Suprapubic skin (tissue), 4 donors: ENCODE measurements around the gene SPA17. TPM values are rescaled to one million over a fixed set of nuclear protein-coding genes. Genes with fewer than 3 reads are reported as not detected.

Experiments used
- DNase-seq, 2 donors: peaks; one replicate each; pipeline ENCODE4 v3.0.0-alpha.2; 2019; ENCODE audit warnings: low spot score in 2 of 2
- H3K27ac ChIP-seq: fragments of 200-600 bp; sonication (generic); one replicate; pipeline ENCODE4 v1.5.1; 2019
- H3K27me3 ChIP-seq: fragments of 200-600 bp; sonication (generic); one replicate; pipeline ENCODE4 v1.5.1; 2019
- H3K36me3 ChIP-seq: fragments of 200-600 bp; sonication (generic); one replicate; pipeline ENCODE4 v1.5.1; 2019
- H3K4me1 ChIP-seq: fragments of 200-600 bp; sonication (generic); one replicate; pipeline ENCODE4 v1.5.1; 2019
- H3K4me3 ChIP-seq: fragments of 200-600 bp; sonication (generic); one replicate; pipeline ENCODE4 v1.5.1; 2019; ENCODE audit warnings: mild to moderate bottlenecking
- H3K9me3 ChIP-seq: fragments of 200-600 bp; sonication (generic); one replicate; pipeline ENCODE4 v1.5.1; 2019
- EP300 ChIP-seq: sonication (generic); formaldehyde crosslinking; IDR thresholded peaks from one replicate; pipeline ENCODE4 v1.6.1; 2017; ENCODE audit warnings: antibody characterized with exemption
- POLR2A ChIP-seq, 2 donors: fragments of 450-650 bp; IDR thresholded peaks; one replicate each; pipeline ENCODE4 v1.6.1; 2017; ENCODE audit warnings: antibody characterized with exemption in 2 of 2, mild to moderate bottlenecking in 2 of 2, moderate library complexity in 2 of 2
- POLR2AphosphoS5 ChIP-seq, 3 donors: sonication (generic); formaldehyde crosslinking; IDR thresholded peaks; one replicate each; pipeline ENCODE4 v1.6.1; 2017; ENCODE audit warnings: antibody characterized with exemption in 3 of 3
- WGBS: methylation state at CpG from one replicate; pipeline ENCODE4 v1.1.5; 2018; 5-methylcytosine and 5-hydroxymethylcytosine counted together
- total RNA-seq, 4 donors: library from RNA; depleted of rRNA; stranded (reverse); fragments of >200 nt; gene quantifications; one replicate each; pipeline ENCODE4 v1.1.0, GENCODE V29; 2016
- TF ChIP-seq, protein P1 (sequence below), 2 donors: fragments of 200-600 bp in 1 of 2; fragments of 450-650 bp in 1 of 2; sonication (generic) in 1 of 2; IDR thresholded peaks; one replicate each; pipeline ENCODE4 v1.5.1; 2016 to 2019; ENCODE audit warnings: antibody characterized with exemption in 2 of 2, mild to moderate bottlenecking in 1 of 2, moderate library complexity in 1 of 2

The SPA17 gene
- total RNA-seq, 4 donors from 2014 or later, result 1.1 to 8.1 (median 2.4) TPM

DNA sequence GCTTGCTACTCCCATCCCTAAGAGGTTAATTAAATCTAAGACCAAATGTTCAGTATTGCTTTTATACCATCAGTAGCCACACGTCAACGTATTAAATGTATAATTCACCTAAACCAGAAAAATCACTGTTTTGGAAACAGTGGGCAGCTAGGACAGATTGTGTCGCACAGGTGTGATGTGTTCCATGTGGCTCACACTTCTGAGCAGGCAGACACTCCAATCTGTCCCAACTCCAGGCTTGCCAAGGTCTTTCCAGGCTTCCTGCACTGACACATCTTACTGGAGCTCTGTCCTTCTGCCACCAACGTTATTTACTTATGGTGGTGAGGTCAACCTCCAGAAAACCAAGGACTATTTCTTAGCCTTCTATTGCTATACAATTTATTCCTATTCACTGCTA lies 11.6 kb upstream of the SPA17 start:
- Histone ChIP-seq H3K9me3 (no peaks in the 10 kb centered on the region), H3K27me3 (no peaks in the 10 kb centered on the region), H3K36me3 (peaks cover 18% of the 10 kb centered on the region), H3K27ac (no peak overlapping the region), H3K4me3 (no peak overlapping the region), H3K4me1 (no peaks in the 10 kb centered on the region)
- TF ChIP-seq POLR2A (IDR thresholded peaks at IDR 0.05) (no peak), EP300 (no peak), POLR2AphosphoS5 (IDR thresholded peaks at IDR 0.05) (no peak)
- TF ChIP-seq, protein P1, sequence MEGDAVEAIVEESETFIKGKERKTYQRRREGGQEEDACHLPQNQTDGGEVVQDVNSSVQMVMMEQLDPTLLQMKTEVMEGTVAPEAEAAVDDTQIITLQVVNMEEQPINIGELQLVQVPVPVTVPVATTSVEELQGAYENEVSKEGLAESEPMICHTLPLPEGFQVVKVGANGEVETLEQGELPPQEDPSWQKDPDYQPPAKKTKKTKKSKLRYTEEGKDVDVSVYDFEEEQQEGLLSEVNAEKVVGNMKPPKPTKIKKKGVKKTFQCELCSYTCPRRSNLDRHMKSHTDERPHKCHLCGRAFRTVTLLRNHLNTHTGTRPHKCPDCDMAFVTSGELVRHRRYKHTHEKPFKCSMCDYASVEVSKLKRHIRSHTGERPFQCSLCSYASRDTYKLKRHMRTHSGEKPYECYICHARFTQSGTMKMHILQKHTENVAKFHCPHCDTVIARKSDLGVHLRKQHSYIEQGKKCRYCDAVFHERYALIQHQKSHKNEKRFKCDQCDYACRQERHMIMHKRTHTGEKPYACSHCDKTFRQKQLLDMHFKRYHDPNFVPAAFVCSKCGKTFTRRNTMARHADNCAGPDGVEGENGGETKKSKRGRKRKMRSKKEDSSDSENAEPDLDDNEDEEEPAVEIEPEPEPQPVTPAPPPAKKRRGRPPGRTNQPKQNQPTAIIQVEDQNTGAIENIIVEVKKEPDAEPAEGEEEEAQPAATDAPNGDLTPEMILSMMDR (IDR thresholded peaks at IDR 0.05), result no peak
- DNase-seq, result no peak
- WGBS, result 87% methylated on average over 4 of the region's 4 CpGs

DNA sequence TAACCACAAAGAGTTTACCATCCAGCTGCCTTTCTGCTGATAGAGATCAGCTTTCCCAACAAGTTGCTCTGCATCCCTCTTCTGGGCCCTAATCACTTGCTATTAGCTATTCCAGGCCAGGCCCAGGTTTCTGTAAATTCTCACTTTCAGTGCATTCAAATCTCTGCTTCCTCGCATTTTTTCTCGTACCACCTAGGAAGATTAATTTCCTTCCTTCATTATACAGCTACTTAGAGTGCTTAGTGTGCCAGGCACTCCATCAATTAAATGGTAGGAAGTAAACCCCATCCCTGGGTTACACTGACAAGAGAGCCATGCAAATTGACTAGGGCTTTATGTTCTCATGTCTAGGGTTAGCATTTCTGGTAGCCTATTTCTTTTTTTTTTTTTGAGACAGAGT lies 9.8 kb upstream of the SPA17 start:
- Histone ChIP-seq H3K27me3 (no peaks in the 10 kb centered on the region), H3K9me3 (no peaks in the 10 kb centered on the region), H3K27ac (no peak overlapping the region), H3K4me3 (no peak overlapping the region), H3K36me3 (peaks cover 14% of the 10 kb centered on the region), H3K4me1 (no peaks in the 10 kb centered on the region)
- 93% methylated on average over 2 of the region's 2 CpGs for WGBS
- no peak for DNase-seq
- TF ChIP-seq POLR2A (IDR thresholded peaks at IDR 0.05) (no peak), EP300 (no peak), POLR2AphosphoS5 (IDR thresholded peaks at IDR 0.05) (no peak)
- TF ChIP-seq, protein P1 (IDR thresholded peaks at IDR 0.05), result no peak

DNA sequence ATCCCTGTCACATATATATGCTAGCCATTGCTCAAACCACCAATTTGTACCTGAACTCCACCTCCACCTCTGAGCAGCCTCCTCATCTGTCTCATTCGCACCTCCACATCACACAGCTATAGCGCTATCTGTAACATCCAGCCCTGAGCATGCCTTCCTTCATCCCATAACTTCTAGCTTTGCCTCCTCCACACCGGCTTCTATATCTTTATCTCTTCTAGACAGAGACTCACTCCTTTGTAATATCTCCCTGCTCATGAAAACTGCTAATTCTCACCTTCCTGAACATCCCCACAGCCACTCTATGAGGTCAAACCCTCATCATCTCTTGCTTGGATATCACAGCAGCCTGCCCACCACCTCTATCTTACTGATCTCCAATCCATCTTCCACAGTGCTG lies 6.1 kb upstream of the SPA17 start:
- Histone ChIP-seq H3K36me3 (peaks cover 14% of the 10 kb centered on the region), H3K4me3 (no peak overlapping the region), H3K27ac (no peak overlapping the region), H3K4me1 (peaks cover 5% of the 10 kb centered on the region), H3K9me3 (no peaks in the 10 kb centered on the region), H3K27me3 (no peaks in the 10 kb centered on the region)
- DNase-seq, result no peak
- TF ChIP-seq, protein P1 (IDR thresholded peaks at IDR 0.05), result no peak
- no peak for TF ChIP-seq EP300
- TF ChIP-seq POLR2A (IDR thresholded peaks at IDR 0.05), result no peak
- whole genome bisulfite sequencing, result 94% methylated on average over 3 of the region's 3 CpGs

DNA sequence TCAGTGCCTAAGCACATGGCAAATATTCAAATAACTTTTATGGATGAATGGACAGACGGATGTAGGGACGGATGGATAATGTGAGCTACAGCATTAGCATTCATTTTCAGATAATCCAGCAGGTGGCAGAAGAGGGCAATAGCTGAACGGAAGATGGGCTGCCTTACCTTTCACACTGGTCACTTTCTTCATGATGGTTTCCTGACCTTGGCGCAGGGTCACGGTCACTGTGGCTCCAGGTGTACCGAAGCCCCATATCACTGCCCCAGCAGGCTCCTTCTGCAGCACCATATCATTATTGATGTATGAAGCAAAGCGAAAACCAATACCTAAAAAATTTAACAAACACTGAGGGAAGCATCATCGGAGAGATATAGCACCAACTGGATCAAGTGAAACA lies 4.5 kb upstream of the SPA17 start:
- H3K27me3 ChIP-seq, result no peaks in the 10 kb centered on the region
- H3K4me3 ChIP-seq, result no peak overlapping the region
- H3K36me3 ChIP-seq, result peaks cover 14% of the 10 kb centered on the region
- H3K4me1 ChIP-seq, result peaks cover 14% of the 10 kb centered on the region
- 23% methylated on average over 8 of the region's 8 CpGs for WGBS
- H3K9me3 ChIP-seq, result no peaks in the 10 kb centered on the region
- DNase-seq, result no peak
- no peak overlapping the region for H3K27ac ChIP-seq
- TF ChIP-seq, protein P1 (IDR thresholded peaks at IDR 0.05), result peak; percentile 61 to 75
- TF ChIP-seq POLR2AphosphoS5 (IDR thresholded peaks at IDR 0.05), result no peak

DNA sequence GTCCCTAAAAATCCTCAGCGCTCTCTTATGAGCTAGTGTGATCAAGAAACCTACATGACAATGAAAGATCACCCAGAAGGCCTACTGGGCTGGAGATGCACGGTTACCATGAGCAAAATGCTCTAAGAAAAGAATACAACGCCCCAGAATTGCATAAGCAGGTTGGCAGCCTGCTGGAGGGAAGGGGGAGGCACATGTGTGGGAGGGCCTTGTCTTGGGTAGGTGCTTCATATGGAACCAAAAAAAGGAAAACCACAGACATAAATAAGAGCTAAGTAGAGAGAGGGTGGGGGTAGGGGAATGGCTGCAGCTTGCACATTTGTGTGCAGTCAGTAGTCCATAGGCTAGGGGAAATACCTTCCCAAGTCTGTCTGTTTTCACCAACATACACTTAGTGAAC lies 3.0 kb upstream of the SPA17 start:
- 50% methylated on average over 3 of the region's 3 CpGs for WGBS
- Histone ChIP-seq H3K27ac (no peak overlapping the region), H3K9me3 (no peaks in the 10 kb centered on the region), H3K36me3 (peaks cover 9% of the 10 kb centered on the region), H3K27me3 (no peaks in the 10 kb centered on the region), H3K4me3 (no peak overlapping the region), H3K4me1 (peaks cover 17% of the 10 kb centered on the region)
- TF ChIP-seq POLR2AphosphoS5 (IDR thresholded peaks at IDR 0.05) (no peak), EP300 (no peak), POLR2A (IDR thresholded peaks at IDR 0.05) (no peak)
- TF ChIP-seq, protein P1 (IDR thresholded peaks at IDR 0.05), result no peak
- DNase-seq, result no peak
